WTC11 (cell line): ENCODE results near the gene NEDD9. TPM values are rescaled to one million over a fixed set of nuclear protein-coding genes. Genes with fewer than 3 reads are reported as not detected.
A peak's percentile ranks its signal among the peaks of the same experiment; 100 is the strongest.

ENCODE experiments used
- ATAC-seq: fragments of 200-7000 bp; cut with Tn5 transposase; 2 replicates; pipeline ENCODE4 v1.10.0; 2021; ENCODE audit warnings: mild to moderate bottlenecking, moderate library complexity
- CTCF ChIA-PET: fragments of 300-600 bp; sonication (Branson Sonifier 250); formaldehyde crosslinking; loops from one replicate; lab custom pipeline; 2021; ENCODE audit warnings: antibody characterized with exemption; lab: Charles Lee
- POLR2A ChIA-PET: fragments of 350-600 bp; sonication (Branson Sonifier 250); formaldehyde crosslinking; loops from one replicate; lab custom pipeline; 2021; ENCODE audit warnings: antibody characterized with exemption; lab: Charles Lee
- DNase-seq: peaks from one replicate; pipeline ENCODE4 v3.0.0; 2021; ENCODE audit warnings: low spot score
- H3K27ac Mint-ChIP-seq: 2 replicates; pipeline ENCODE4 v1.8.0; 2021; ENCODE audit warnings: mixed read lengths
- H3K27me3 Mint-ChIP-seq: 2 replicates; pipeline ENCODE4 v1.8.0; 2021; ENCODE audit warnings: low read depth, mild to moderate bottlenecking, moderate library complexity, mixed read lengths
- H3K36me3 Mint-ChIP-seq: 2 replicates; pipeline ENCODE4 v1.8.0; 2021; ENCODE audit warnings: mixed read lengths
- H3K4me1 Mint-ChIP-seq: 2 replicates; pipeline ENCODE4 v1.8.0; 2022; ENCODE audit warnings: mixed read lengths
- H3K4me3 Mint-ChIP-seq: 2 replicates; pipeline ENCODE4 v1.8.0; 2021; ENCODE audit warnings: mild to moderate bottlenecking, moderate library complexity, mixed read lengths
- H3K9me3 Mint-ChIP-seq: 2 replicates; pipeline ENCODE4 v1.8.0; 2021; ENCODE audit warnings: mixed read lengths
- AR ChIP-seq: fragments of 250-450 bp; sonication (Bioruptor Pico); IDR thresholded peaks from 2 replicates; pipeline ENCODE4 v1.9.0; 2021; ENCODE audit warnings: mild to moderate bottlenecking
- ATF1 ChIP-seq: sonication (generic); formaldehyde crosslinking; IDR thresholded peaks from 2 replicates; pipeline ENCODE4 v1.8.1; 2023; ENCODE audit warnings: mild to moderate bottlenecking, moderate library complexity, missing genetic modification reagents
- CDX4 ChIP-seq: fragments of 250-450 bp; sonication (Bioruptor Pico); IDR thresholded peaks from 2 replicates; pipeline ENCODE4 v1.9.0; 2021; ENCODE audit warnings: moderate library complexity, mild to moderate bottlenecking, inconsistent platforms, borderline replicate concordance
- CREB1 ChIP-seq: sonication (generic); formaldehyde crosslinking; IDR thresholded peaks from 2 replicates; pipeline ENCODE4 v1.8.0; 2023; ENCODE audit warnings: mild to moderate bottlenecking, missing genetic modification reagents
- FOXJ3 ChIP-seq: sonication (generic); formaldehyde crosslinking; IDR thresholded peaks from 2 replicates; pipeline ENCODE4 v1.9.0; 2021; ENCODE audit warnings: missing genetic modification reagents, mild to moderate bottlenecking, borderline replicate concordance
- FOXP1 ChIP-seq: sonication (generic); formaldehyde crosslinking; IDR thresholded peaks from 2 replicates; pipeline ENCODE4 v1.8.0; 2022; ENCODE audit warnings: missing genetic modification reagents, mild to moderate bottlenecking, moderate library complexity, borderline replicate concordance
- GABPB1 ChIP-seq: sonication (generic); formaldehyde crosslinking; IDR thresholded peaks from 2 replicates; pipeline ENCODE4 v1.8.1; 2023; ENCODE audit warnings: mild to moderate bottlenecking, missing genetic modification reagents
- GRHL2 ChIP-seq: fragments of 250-450 bp; sonication (Bioruptor Pico); IDR thresholded peaks from 2 replicates; pipeline ENCODE4 v1.8.0; 2022; ENCODE audit warnings: mild to moderate bottlenecking, moderate library complexity; ENCODE audit not compliant: insufficient replicate concordance, severe bottlenecking
- NR2C2 ChIP-seq: sonication (generic); formaldehyde crosslinking; IDR thresholded peaks from 2 replicates; pipeline ENCODE4 v1.8.0; 2022; ENCODE audit warnings: mild to moderate bottlenecking, missing genetic modification reagents
- OVOL2 ChIP-seq: fragments of 250-450 bp; sonication (Bioruptor Pico); IDR thresholded peaks from 2 replicates; pipeline ENCODE4 v1.9.0; 2021; ENCODE audit warnings: mild to moderate bottlenecking, borderline replicate concordance
- PRRX2 ChIP-seq: fragments of 250-450 bp; sonication (Bioruptor Pico); IDR thresholded peaks from 2 replicates; pipeline ENCODE4 v1.8.0; 2021; ENCODE audit warnings: mild to moderate bottlenecking
- SP1 ChIP-seq: sonication (generic); formaldehyde crosslinking; conservative IDR thresholded peaks from 2 replicates; pipeline ENCODE4 v1.8.1; 2022; ENCODE audit warnings: missing genetic modification reagents
- TEAD1 ChIP-seq: sonication (generic); formaldehyde crosslinking; IDR thresholded peaks from 2 replicates; pipeline ENCODE4 v1.8.0; 2022; ENCODE audit warnings: mild to moderate bottlenecking, missing genetic modification reagents
- TEAD4 ChIP-seq: sonication (generic); formaldehyde crosslinking; IDR thresholded peaks from 2 replicates; pipeline ENCODE4 v1.8.0; 2022; ENCODE audit warnings: mild to moderate bottlenecking, missing genetic modification reagents
- ZNF138 ChIP-seq: sonication (generic); formaldehyde crosslinking; conservative IDR thresholded peaks from 2 replicates; pipeline ENCODE4 v1.8.1; 2022; ENCODE audit warnings: mild to moderate bottlenecking, moderate library complexity, missing genetic modification reagents
- ZNF396 ChIP-seq: fragments of 250-450 bp; sonication (Bioruptor Pico); IDR thresholded peaks from 2 replicates; pipeline ENCODE4 v1.8.0; 2021; ENCODE audit warnings: mild to moderate bottlenecking, moderate library complexity, borderline replicate concordance
- ZSCAN18 ChIP-seq: fragments of 250-450 bp; sonication (Bioruptor Pico); IDR thresholded peaks from 2 replicates; pipeline ENCODE4 v2.1.2; 2022; ENCODE audit warnings: mild to moderate bottlenecking, moderate library complexity
- total RNA-seq: library from RNA; stranded (reverse); gene quantifications from 3 replicates; pipeline ENCODE4 v1.2.3, GENCODE V29; 2021
- TF ChIP-seq, protein P1 (sequence below): fragments of 250-450 bp; sonication (Bioruptor Pico); IDR thresholded peaks from 2 replicates; pipeline ENCODE4 v1.8.0; 2021; ENCODE audit warnings: mild to moderate bottlenecking
- TF ChIP-seq, protein P2 (sequence below): sonication (generic); formaldehyde crosslinking; IDR thresholded peaks from 2 replicates; pipeline ENCODE4 v1.8.0; 2023; ENCODE audit warnings: missing genetic modification reagents
- TF ChIP-seq, protein P3 (sequence below): fragments of 250-450 bp; sonication (Bioruptor Pico); IDR thresholded peaks from 2 replicates; pipeline ENCODE4 v1.9.0; 2021; ENCODE audit warnings: mild to moderate bottlenecking
- TF ChIP-seq, protein P4 (sequence below): sonication (generic); formaldehyde crosslinking; conservative IDR thresholded peaks from 2 replicates; pipeline ENCODE4 v1.8.1; 2022; ENCODE audit warnings: mild to moderate bottlenecking, missing genetic modification reagents

NEDD9 gene
- total RNA-seq, 1 experiment from 2014 or later, result 9.8 TPM

DNA sequence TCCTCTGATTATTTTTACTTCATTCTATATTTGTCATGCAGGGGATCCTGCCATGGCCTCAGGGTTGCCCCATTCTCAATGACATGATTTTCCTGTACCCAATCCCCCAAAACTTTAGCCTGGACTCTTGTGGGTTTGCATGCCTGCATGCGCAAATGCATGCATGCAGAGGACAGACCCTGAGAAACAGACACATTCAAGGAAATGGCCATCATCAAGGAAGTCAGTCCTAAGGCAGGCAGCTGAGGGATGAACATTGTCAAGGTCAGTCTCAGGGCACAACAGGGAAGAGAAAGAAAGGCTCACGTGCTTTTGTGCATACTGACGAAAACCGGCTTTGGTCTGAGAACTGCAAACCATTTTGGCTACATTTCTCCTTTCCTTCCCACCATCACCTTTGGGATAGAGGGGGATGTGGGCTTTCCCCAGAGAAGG, 13.1 kb downstream of the NEDD9 start (continued):
- TF ChIP-seq, protein P1, sequence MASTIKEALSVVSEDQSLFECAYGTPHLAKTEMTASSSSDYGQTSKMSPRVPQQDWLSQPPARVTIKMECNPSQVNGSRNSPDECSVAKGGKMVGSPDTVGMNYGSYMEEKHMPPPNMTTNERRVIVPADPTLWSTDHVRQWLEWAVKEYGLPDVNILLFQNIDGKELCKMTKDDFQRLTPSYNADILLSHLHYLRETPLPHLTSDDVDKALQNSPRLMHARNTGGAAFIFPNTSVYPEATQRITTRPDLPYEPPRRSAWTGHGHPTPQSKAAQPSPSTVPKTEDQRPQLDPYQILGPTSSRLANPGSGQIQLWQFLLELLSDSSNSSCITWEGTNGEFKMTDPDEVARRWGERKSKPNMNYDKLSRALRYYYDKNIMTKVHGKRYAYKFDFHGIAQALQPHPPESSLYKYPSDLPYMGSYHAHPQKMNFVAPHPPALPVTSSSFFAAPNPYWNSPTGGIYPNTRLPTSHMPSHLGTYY (CRISPR knock-in tag), result no peak
- TF ChIP-seq, protein P2, sequence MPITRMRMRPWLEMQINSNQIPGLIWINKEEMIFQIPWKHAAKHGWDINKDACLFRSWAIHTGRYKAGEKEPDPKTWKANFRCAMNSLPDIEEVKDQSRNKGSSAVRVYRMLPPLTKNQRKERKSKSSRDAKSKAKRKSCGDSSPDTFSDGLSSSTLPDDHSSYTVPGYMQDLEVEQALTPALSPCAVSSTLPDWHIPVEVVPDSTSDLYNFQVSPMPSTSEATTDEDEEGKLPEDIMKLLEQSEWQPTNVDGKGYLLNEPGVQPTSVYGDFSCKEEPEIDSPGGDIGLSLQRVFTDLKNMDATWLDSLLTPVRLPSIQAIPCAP (CRISPR knock-in tag), result no peak
- TF ChIP-seq OVOL2 (CRISPR knock-in tag) (no peak), GRHL2 (CRISPR knock-in tag) (no peak), ZNF138 (CRISPR knock-in tag) (no peak), ATF1 (no peak), FOXJ3 (no peak), ZNF396 (CRISPR knock-in tag) (no peak), FOXP1 (CRISPR knock-in tag) (no peak), TEAD4 (CRISPR knock-in tag) (no peak), PRRX2 (CRISPR knock-in tag) (no peak), NR2C2 (CRISPR knock-in tag) (no peak)
- TF ChIP-seq, protein P3, sequence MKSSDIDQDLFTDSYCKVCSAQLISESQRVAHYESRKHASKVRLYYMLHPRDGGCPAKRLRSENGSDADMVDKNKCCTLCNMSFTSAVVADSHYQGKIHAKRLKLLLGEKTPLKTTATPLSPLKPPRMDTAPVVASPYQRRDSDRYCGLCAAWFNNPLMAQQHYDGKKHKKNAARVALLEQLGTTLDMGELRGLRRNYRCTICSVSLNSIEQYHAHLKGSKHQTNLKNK, result no peak

- no peak for DNase-seq
- Mint-ChIP-seq H3K9me3 (no peaks in the 10 kb centered on the region), H3K27ac (no peak overlapping the region), H3K4me3 (no peak overlapping the region), H3K27me3 (no peaks in the 10 kb centered on the region)
- POLR2A ChIA-PET, result interaction anchor here (1.0 kb wide), 1 partner anchor 13 kb away, joined by 3 read pairs; the partner anchor contains the start of gene NEDD9
- TF ChIP-seq ZSCAN18 (no peak), GABPB1 (peak; percentile 81)
- TF ChIP-seq, all 79 proteins: peak for 1
- ATAC-seq, result no peak
- no peaks in the 10 kb centered on the region for H3K36me3 Mint-ChIP-seq
- CTCF ChIA-PET, result no interaction called here
- H3K4me1 Mint-ChIP-seq, result peaks cover 56% of the 10 kb centered on the region
These were observed 13.7 kb downstream of the NEDD9 start for GRCh38 chr6:11218538-11219399.

DNA sequence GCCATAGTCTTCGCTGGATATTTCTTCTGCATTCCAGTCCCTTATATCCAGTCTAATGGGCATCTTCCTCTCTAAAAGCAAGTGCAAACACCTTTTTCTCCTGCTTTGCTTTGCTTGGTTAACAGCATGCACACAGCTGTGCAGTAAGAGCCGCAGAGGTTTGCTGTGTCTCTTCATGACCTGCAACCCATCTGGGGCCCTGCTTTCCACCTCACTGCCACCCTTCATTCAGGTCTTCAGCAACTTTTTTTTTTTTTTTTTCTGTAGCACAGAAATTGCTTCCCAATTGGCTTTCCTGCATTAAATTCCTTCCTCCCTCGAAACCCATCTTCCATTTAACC, 14.4 kb downstream of the NEDD9 start:
- TF ChIP-seq CREB1 (CRISPR knock-in tag) (no peak), TEAD1 (no peak), CDX4 (CRISPR knock-in tag) (no peak), AR (CRISPR knock-in tag) (no peak), ZNF396 (CRISPR knock-in tag) (no peak), SP1 (no peak)
- TF ChIP-seq, protein P4, sequence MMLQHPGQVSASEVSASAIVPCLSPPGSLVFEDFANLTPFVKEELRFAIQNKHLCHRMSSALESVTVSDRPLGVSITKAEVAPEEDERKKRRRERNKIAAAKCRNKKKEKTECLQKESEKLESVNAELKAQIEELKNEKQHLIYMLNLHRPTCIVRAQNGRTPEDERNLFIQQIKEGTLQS (CRISPR knock-in tag), result no peak
- TF ChIP-seq, all 79 proteins: peak for 0
- H3K27ac Mint-ChIP-seq, result no peak overlapping the region
- ChIA-PET POLR2A (no interaction called here), CTCF (interaction anchor here (0.7 kb wide), 1 partner anchor 174 kb away, joined by 3 read pairs; the partner anchor contains the start of gene ELOVL2)
- no peak for ATAC-seq
- H3K9me3 Mint-ChIP-seq, result no peaks in the 10 kb centered on the region
- H3K27me3 Mint-ChIP-seq, result no peaks in the 10 kb centered on the region
- peaks cover 51% of the 10 kb centered on the region for H3K4me1 Mint-ChIP-seq
- no peak overlapping the region for H3K4me3 Mint-ChIP-seq
- H3K36me3 Mint-ChIP-seq, result no peaks in the 10 kb centered on the region
- no peak for DNase-seq
